OCI-LY1 (cell line): ENCODE data around the gene ABTB2.

ENCODE experiments used
- H2AFZ ChIP-seq: fragments of 200-600 bp; sonication (generic), shearing (Covaris generic); 2 replicates; pipeline ENCODE4 v1.6.0; 2014; ENCODE audit warnings: antibody characterized with exemption, mild to moderate bottlenecking, low read length
- H3F3A ChIP-seq: fragments of 200-600 bp; sonication (generic), shearing (Covaris generic); 2 replicates; pipeline ENCODE4 v1.6.0; 2014; ENCODE audit warnings: mild to moderate bottlenecking, antibody characterized with exemption, low read length, moderate library complexity; ENCODE audit not compliant: insufficient read depth
- H3K27ac ChIP-seq: fragments of 200-600 bp; sonication (generic); 2 replicates; pipeline ENCODE4 v1.5.1; 2014; ENCODE audit warnings: low read length, mixed run types, mild to moderate bottlenecking, low read depth; ENCODE audit not compliant: poor library complexity, severe bottlenecking
- H3K27me3 ChIP-seq: fragments of 200-600 bp; sonication (generic); 2 replicates; pipeline ENCODE4 v1.6.0; 2014; ENCODE audit warnings: antibody characterized with exemption, mild to moderate bottlenecking, low read length, moderate library complexity; ENCODE audit not compliant: insufficient read depth
- H3K36me3 ChIP-seq: fragments of 200-600 bp; sonication (generic); 2 replicates; pipeline ENCODE4 v1.6.1; 2014; ENCODE audit warnings: mild to moderate bottlenecking, antibody characterized with exemption, low read length, moderate library complexity, mixed read lengths; ENCODE audit not compliant: insufficient read depth
- H3K4me1 ChIP-seq: fragments of 200-600 bp; sonication (generic); 2 replicates; pipeline ENCODE4 v1.5.1; 2014; ENCODE audit warnings: mild to moderate bottlenecking, low read length, moderate library complexity; ENCODE audit not compliant: insufficient read depth, severe bottlenecking
- H3K4me2 ChIP-seq: fragments of 200-600 bp; sonication (generic), shearing (Covaris generic); 2 replicates; pipeline ENCODE4 v1.6.1; 2014; ENCODE audit warnings: low read length
- H3K4me3 ChIP-seq: fragments of 200-600 bp; sonication (generic); 2 replicates; pipeline ENCODE4 v1.5.1; 2014; ENCODE audit warnings: low read length, low read depth, mild to moderate bottlenecking, mixed read lengths; ENCODE audit not compliant: poor library complexity, severe bottlenecking
- H3K79me2 ChIP-seq: fragments of 200-600 bp; shearing (Covaris generic); 2 replicates; pipeline ENCODE4 v1.6.1; 2016; ENCODE audit warnings: mixed run types, low read length, mixed read lengths; ENCODE audit not compliant: insufficient read depth
- H3K9ac ChIP-seq: fragments of 200-600 bp; sonication (generic), shearing (Covaris generic); 2 replicates; pipeline ENCODE4 v1.6.1; 2014; ENCODE audit warnings: mild to moderate bottlenecking, low read length, mixed read lengths
- H3K9me2 ChIP-seq: fragments of 200-600 bp; sonication (generic), shearing (Covaris generic); 2 replicates; pipeline ENCODE4 v1.6.1; 2014; ENCODE audit warnings: low read depth, mild to moderate bottlenecking, low read length, mixed read lengths
- H3K9me3 ChIP-seq: fragments of 200-600 bp; shearing (Covaris generic); 2 replicates; pipeline ENCODE4 v1.6.1; 2014; ENCODE audit warnings: low read length, mixed read lengths
- H4K20me1 ChIP-seq: fragments of 200-600 bp; sonication (generic), shearing (Covaris generic); 2 replicates; pipeline ENCODE4 v1.6.0; 2016; ENCODE audit warnings: mild to moderate bottlenecking, low read length; ENCODE audit not compliant: insufficient read depth
- EZH2 ChIP-seq: fragments of 200-600 bp; sonication (generic), shearing (Covaris generic); IDR thresholded peaks from 2 replicates; pipeline ENCODE4 v1.8.0; 2017; ENCODE audit warnings: borderline replicate concordance, mixed run types, mild to moderate bottlenecking, antibody characterized with exemption, low read length, moderate library complexity, mixed read lengths
- TF ChIP-seq, protein P1 (sequence below): fragments of 200-600 bp; sonication (generic), shearing (Covaris generic); IDR thresholded peaks from 2 replicates; pipeline ENCODE4 v1.5.1; 2017; ENCODE audit warnings: mild to moderate bottlenecking, antibody characterized with exemption, low read length, moderate library complexity, mixed read lengths

The ABTB2 gene

DNA sequence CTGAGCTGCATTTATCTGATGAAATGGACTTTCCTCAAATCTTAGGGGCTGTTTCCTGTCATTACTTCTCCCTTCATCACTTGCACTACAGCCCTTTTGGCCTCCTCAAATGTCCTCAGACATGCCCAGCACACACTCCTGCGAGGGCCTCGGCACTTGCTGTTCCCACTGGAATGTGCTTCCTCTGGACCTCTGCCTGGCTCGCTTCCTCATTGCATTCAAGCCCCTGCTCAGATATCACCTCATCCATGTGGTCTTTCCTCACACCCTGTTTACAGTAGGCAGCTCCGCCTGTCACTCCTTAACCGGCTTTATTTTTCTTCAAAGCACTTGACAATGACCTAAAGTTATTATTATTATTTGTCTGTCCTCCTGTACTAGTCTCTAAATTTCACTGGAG is 243.3 kb downstream of the ABTB2 start:
- Histone ChIP-seq H3K9me3 (no peaks in the 10 kb centered on the region), H4K20me1 (no peaks in the 10 kb centered on the region), H2AFZ (no peak overlapping the region), H3K4me1 (no peaks in the 10 kb centered on the region), H3K4me3 (no peak overlapping the region), H3K36me3 (peaks cover 97% of the 10 kb centered on the region), H3K27ac (no peak overlapping the region), H3F3A (no peaks in the 10 kb centered on the region), H3K4me2 (no peak overlapping the region), H3K9ac (no peak overlapping the region), H3K27me3 (no peaks in the 10 kb centered on the region), H3K79me2 (no peaks in the 10 kb centered on the region), H3K9me2 (no peaks in the 10 kb centered on the region)
- no peak for TF ChIP-seq EZH2
- TF ChIP-seq, protein P1, sequence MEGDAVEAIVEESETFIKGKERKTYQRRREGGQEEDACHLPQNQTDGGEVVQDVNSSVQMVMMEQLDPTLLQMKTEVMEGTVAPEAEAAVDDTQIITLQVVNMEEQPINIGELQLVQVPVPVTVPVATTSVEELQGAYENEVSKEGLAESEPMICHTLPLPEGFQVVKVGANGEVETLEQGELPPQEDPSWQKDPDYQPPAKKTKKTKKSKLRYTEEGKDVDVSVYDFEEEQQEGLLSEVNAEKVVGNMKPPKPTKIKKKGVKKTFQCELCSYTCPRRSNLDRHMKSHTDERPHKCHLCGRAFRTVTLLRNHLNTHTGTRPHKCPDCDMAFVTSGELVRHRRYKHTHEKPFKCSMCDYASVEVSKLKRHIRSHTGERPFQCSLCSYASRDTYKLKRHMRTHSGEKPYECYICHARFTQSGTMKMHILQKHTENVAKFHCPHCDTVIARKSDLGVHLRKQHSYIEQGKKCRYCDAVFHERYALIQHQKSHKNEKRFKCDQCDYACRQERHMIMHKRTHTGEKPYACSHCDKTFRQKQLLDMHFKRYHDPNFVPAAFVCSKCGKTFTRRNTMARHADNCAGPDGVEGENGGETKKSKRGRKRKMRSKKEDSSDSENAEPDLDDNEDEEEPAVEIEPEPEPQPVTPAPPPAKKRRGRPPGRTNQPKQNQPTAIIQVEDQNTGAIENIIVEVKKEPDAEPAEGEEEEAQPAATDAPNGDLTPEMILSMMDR: no peak

DNA sequence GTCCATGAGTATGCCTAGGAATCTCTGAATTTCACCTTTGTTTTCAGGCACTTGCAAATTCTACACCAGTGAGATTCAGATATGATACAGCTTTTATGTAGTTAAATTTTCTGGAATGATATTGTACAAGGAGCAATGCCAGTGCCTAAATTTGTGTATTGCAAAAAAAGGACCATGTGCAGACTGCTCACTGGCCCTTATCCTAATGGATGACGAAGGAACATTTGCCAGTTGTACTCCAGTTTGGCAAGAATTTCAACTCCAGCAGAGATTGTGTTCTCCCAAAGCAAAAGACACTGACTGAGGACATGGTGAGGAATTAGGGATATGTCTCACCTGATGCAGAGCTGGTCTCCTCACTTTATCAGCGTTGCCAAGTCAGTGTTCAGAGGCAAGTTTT is 243.8 kb downstream of the ABTB2 start:
- no peaks in the 10 kb centered on the region for H3K9me2 ChIP-seq
- H3K4me3 ChIP-seq: no peak overlapping the region
- no peak overlapping the region for H3K4me2 ChIP-seq
- TF ChIP-seq, protein P1: no peak
- TF ChIP-seq EZH2: no peak
- no peak overlapping the region for H3K27ac ChIP-seq
- no peak overlapping the region for H2AFZ ChIP-seq
- H3F3A ChIP-seq: no peaks in the 10 kb centered on the region
- H3K4me1 ChIP-seq: no peaks in the 10 kb centered on the region
- no peaks in the 10 kb centered on the region for H3K27me3 ChIP-seq
- H3K9me3 ChIP-seq: no peaks in the 10 kb centered on the region
- no peaks in the 10 kb centered on the region for H4K20me1 ChIP-seq
- H3K36me3 ChIP-seq: peaks cover 97% of the 10 kb centered on the region
- H3K9ac ChIP-seq: no peak overlapping the region
- no peaks in the 10 kb centered on the region for H3K79me2 ChIP-seq

DNA sequence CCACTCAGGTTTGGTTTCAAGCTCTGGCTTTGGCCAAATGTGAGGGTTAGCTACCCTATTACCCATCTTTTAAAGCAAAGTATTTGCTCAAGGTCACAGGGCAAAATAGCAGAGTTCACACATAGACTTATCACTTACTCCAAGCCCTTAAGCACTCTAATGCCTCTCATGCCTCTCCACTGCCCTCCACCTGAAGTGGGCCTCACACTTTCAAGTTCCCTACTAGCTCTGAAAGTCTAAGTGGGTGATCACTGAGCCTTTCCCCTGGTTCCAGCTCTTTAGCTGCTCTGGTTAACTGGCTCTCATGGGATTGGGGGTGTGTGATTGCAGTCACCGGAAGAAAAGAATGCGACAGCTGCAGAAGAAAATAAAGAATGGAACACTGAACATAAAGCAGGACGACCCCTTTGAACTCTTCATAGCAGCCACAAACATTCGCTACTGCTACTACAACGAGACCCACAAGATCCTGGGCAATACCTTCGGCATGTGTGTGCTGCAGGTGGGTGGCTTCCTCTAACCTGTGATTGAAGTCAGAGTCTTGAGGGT is 246.0 kb downstream of the ABTB2 start:
- no peak overlapping the region for H3K4me2 ChIP-seq
- no peak overlapping the region for H2AFZ ChIP-seq
- H3K9me2 ChIP-seq: no peaks in the 10 kb centered on the region
- peaks cover 14% of the 10 kb centered on the region for H3K79me2 ChIP-seq
- H3K27ac ChIP-seq: no peak overlapping the region
- TF ChIP-seq, protein P1: no peak
- TF ChIP-seq EZH2: no peak
- H3K4me1 ChIP-seq: peaks cover 12% of the 10 kb centered on the region
- H3K9ac ChIP-seq: no peak overlapping the region
- peaks cover 95% of the 10 kb centered on the region for H3K36me3 ChIP-seq
- H3F3A ChIP-seq: no peaks in the 10 kb centered on the region
- H3K4me3 ChIP-seq: no peak overlapping the region
- no peaks in the 10 kb centered on the region for H3K9me3 ChIP-seq
- no peaks in the 10 kb centered on the region for H3K27me3 ChIP-seq
- H4K20me1 ChIP-seq: no peaks in the 10 kb centered on the region
